ENCODE results near the gene ARHGAP10. TPM values are rescaled to one million over a fixed set of nuclear protein-coding genes. Genes with fewer than 3 reads are reported as not detected.
"Not testable (repeated sequence)": the region's sequence is repeated elsewhere in the genome, so short reads cannot be mapped to it uniquely, and the experiment has no call there.

The ARHGAP10 gene
- polyA plus RNA-seq, 10 donors, result 27.5 to 35.9 (median 32.4) TPM

DNA sequence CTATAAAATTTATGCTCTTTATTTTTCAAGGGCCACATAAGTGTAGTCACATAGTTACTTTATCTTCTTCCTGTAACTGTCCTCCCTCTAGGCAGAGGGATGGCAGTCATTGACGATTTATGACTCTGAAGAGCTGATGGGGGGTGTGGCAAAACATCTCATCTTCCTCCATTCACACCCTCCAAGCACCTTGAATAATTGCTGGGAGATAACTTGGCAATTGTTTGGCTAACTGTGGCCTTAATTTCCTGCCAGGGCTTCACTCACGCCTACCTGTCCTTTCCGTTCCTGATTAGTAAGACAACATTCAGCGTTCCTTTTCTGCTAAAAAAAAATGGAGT lies 329.2 kb downstream of the ARHGAP10 start:
- DNase-seq, result no peak

DNA sequence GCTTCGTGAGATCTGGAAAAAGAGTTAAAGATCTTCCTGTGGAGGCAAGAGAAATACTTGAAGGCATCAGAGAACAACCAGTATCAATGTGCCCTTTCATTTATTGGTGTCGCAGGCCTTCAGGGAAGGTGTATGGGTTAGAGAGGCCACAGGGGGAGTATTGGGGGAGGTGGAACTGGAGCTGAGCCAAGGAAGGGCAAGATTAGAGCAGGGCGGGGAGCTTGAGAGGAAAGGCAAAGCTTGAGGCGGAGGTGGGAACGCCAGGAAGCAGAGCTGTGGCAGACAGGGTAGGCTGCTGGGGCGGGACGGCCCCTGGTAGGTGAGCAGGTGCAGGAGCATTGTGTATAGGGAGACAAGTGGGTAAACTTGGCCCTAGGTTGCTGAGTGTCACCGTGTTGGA lies 329.9 kb downstream of the ARHGAP10 start:
- no peak for DNase-seq

DNA sequence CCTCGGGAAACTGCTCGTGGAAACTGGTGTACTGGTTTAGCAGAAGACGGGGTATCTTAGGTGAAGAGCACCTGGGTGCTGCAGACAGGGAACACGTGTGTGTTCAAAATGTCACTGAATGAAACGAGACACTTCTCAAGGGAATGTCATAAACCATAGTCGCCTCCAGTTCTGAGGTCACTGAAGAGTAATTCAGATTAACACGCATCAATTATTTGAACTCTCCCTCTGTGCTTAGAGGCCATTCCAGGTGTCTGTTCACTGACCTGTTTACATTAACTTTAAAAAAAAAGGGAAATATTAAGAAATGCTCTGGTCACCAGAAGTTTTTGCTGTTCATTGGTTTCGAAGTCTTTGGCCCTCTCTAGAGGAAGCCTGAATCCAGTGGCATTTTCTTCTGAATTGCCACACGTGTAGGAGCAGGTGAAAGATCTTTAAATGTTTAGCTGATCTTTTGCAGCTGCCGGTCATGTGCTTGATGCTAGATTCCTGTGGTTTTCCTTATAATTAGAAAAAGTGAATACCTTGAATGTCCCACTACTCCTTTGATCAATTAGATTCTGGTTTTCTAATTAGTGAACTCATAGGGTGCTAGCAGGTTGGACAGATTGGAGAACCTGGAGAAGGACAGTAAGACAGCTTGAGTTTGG lies 330.5 kb downstream of the ARHGAP10 start:
- DNase-seq, result no peak

DNA sequence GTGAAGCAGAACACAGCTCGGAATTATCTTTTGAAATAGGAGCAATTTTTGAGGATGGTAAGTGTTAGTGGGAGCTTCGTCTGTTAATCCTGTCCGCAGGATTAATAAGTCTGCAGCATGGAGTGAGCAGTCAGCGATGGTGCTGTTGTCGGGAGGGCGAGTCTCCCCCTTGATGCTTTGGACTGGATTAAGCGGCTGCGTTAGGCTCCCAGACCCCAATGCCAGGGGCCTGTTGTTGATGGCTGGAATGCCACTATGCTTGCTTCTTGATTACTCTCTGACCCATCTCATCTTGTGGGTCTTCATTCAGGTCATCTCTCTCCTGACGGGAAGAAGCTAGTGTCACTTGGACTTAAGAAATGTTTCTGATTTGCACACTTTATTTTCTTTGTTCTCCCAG lies 332.6 kb downstream of the ARHGAP10 start:
- DNase-seq, result no peak

DNA sequence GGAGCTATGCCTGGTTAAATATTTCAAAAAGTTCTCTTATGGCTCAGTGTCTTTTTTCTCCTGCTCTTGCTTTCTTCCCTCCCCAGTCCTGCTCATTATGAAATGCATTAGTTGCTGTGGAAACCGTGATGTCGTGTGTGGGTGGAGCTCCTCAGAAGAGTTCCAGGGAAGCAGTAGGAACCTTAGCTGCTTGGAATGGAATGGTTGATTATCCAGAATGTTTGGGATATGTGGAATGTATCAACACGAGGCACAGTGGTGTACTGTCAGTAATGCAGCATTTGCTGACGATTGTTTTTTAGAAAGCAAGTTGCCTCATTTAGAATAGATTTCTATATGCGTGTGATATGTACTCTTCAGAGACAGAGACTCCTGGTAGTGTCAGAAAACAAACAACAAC lies 333.2 kb downstream of the ARHGAP10 start:
- DNase-seq, result peak in 2 of 3 donors; percentile 42 to 65

DNA sequence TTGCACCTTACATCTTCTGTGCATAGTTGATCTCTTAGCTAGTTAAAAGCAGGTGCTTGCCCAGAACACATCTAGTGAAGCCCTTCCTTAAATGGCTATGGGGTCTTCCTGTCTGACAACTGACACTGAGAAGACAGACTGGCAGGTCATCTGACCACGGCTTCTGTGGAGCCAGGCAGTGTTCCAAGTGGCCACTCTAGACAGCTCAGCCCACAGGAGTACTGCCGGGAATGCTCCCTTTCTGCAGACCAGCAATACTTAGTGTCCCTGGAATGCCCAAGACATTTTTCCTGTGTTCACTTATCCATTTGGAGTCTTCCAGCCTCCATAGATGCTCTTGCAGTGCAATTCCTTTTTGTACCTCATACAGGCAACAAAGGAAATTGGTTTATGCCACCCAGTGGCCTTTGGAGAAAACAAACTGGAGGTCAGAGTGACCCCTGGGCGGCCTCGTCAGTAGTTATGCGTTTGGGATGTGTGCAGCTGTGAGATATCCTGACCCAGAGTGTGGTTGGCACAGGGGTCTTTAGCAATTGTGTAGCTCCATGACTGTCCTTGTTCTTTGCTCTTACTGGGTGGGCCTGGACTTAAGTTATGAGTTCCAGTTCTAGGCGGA lies 335.5 kb downstream of the ARHGAP10 start:
- DNase-seq, result peak in 1 of 3 donors; percentile 57

DNA sequence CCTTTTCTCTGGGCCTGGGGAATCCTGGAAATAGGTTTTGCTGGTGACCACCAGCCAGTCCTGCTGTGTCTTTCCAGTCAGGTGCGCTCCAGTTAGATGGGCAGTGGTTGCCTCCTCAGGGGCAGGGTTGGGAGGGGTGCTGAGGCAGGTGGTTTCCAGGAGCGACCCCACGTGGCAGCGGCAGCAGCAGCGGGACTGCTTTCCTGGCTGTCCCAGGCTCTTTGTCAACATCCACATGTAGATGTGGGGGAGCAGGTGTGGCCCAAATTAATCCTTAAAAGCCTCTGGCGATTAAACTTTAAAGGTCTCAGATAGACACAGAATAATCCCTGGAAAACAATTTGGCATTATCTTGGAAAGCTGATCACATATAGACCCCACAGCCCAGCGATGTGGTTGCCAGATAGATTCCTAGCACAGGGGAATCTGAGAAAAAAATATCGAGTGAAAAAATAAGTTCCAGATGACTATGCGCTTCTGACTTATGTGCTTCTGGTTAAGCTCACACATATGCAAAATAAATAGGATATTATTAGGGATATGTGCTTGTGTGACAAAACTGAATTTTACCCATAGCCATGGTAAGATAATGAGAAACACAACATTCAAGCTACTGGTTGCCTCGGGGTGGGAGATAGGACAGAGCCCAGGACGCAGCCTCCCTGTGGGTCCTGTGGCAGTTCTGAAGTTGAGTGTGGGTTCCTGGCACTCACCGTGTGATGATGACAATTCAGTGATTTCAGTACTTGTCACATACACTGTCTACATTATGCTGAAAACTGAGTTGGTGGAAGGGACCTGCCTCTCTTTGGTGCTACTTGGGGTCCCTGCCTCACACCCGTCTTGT lies 336.4 kb downstream of the ARHGAP10 start:
- DNase-seq, result no peak

DNA sequence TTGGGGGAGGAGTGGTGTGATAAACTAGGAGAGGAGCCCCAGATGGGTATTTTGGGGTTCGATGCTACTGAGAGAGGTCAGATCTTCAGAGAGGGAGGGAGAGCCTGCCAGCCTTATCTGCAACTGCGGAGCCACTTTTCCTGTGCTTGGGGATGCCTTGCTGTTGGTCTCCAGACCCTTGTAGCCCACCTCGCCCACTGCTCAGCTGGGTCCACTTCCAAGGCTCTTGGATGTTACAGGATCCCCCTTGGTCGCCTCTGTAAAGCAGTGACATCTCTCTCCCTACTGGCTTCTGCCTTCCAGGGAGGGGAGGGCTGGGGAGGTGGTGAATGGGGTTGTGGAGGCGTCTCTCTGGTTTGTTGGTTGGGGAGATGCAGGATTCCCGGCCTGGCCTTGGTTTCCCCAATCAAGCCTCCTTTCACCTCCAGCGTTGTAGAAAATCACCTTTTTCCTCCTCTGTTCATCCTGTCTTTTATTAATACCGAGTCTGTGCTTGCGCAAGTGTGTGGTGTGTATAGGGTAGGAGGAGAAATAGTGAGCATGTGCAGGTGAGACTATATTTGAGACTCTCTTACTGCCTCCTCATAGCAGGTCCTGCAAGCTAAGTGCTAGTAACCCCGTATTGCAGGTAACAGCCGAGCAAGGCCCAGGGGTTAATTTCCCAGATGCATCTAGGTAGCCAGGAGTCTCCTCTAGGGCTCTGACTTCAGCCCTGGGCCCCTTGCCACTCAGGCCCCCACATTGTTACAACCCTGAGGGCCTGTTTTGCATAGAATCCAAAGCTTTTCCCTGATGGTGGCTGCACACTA lies 337.4 kb downstream of the ARHGAP10 start:
- DNase-seq, result no peak

DNA sequence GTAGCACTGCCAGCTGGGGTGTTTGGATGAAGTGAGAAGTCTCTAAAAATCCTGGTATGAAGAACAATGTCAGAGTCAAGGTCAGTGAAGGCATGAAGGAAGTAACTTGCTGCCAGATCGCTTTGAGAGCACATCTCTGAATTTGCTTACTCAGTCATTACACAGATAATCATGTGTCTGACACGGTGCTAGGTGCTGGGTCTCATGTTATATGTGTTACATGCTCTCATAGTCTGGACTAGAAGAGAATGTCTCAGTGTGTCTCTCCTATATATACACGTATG lies 337.9 kb downstream of the ARHGAP10 start:
- no peak for DNase-seq

DNA sequence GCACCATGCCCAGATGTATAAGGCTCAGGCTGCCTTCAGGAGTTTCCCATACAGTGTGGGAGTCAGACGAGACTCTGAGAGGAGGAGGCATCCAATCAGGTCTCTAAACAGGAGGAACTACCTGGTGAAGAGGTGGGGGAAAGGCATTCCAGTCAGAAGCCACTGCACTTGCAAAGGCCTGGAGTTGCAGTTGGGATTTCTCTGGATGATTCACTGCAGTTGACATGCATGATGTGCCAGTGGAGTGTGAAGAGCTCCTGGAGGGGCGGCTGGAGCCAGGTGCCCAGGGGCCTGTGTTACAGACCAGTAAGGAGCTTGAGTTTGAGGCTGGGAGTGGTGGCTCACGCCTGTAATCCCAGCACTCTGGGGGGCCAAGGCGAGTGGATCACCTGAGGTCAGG lies 339.1 kb downstream of the ARHGAP10 start:
- no peak for DNase-seq

DNA sequence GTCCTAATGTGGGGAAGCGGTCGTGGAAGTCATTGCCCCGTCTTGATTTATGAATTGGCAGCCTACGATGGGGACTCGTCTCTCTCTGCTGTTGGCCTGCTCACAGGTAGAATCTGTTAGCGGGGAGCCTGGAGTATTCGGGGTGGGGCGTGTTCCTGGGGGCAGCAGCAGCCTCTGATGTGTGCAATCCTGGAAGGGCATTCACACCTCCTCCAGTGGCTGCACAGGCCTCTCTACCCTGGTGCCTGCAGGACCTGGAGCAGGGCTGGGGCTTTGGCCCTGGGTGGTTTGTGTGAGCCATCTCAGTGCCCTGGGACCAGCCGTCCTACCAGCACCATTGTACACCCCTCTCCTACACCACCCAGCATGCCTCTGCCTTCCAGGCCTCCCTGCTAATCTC lies 340.9 kb downstream of the ARHGAP10 start:
- no peak for DNase-seq

DNA sequence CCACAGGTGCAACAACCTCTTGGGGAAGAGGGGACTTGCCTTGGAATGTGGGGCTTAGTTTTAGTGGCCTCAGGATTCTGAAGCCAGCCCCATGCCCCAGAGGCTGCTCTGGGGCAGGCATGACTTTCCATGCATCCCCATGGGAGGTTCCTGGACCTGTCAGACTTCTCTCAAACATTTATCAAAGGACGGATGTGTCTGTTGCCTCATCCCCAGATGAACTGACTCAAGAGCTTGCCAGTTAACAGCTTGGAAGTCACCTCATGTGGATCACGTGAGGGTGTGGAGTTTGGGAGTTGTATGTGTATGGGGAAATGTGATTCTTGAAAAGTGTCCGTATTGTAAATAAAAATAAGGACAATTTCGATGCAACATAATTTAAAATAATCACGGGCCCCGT lies 341.5 kb downstream of the ARHGAP10 start:
- DNase-seq, result no peak

DNA sequence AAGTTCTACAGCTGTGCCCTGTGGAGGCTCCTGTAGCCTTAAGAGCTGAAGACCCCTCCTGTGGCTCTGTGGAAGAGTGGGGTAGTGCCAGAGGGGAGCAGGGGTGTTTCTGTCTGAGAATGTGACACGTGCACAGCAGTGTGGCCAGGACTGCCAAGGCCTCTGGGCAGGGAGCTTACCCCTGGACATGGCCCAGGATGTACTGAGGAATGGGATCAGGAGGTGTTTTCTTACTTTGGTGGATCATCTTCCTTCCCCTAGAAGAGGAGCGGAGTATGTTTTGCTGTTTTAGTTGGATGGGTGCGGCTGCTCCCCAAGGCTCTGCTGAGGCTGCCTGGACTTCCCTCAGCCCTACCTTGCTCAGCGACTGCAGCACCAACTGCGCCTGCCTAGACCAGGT lies 342.6 kb downstream of the ARHGAP10 start:
- DNase-seq, result no peak

DNA sequence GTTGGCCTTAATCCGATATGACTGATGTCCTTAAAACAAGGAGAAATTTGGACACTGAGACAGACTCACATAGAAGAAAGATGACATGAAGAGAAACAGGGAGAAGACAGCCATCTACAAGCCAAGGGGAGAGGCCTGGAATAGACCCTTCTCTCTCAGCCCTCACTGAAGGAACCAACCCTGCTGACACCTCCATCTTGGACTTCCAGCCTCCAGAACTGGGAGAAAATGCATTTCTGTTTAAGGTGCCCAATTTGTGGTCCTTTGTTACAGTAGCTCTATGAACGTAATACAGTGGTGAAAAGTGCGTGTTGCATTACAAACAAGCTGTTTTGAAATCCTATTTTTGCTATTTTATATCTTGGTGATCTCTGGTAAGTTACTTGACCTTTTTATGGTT lies 343.6 kb downstream of the ARHGAP10 start:
- DNase-seq, result no peak

DNA sequence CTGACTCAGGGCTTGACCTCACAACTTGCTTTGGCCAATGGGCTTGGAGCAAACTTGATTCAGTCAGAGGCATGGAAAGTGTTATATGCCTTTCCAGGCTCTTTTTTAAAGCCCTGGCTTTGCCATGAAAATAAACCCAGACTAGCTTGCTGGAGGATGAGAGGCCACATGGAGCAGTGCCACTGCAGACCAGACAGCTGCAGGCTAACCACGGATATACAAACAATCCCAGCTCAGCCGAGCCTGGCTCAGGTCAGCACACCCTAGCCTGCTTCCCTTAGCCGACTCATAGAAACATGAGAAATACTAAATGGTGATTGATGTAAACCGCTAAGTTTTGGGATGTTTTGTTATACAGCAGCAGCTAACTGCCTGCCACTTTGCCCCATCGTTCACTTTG lies 345.1 kb downstream of the ARHGAP10 start:
- DNase-seq, result no peak

DNA sequence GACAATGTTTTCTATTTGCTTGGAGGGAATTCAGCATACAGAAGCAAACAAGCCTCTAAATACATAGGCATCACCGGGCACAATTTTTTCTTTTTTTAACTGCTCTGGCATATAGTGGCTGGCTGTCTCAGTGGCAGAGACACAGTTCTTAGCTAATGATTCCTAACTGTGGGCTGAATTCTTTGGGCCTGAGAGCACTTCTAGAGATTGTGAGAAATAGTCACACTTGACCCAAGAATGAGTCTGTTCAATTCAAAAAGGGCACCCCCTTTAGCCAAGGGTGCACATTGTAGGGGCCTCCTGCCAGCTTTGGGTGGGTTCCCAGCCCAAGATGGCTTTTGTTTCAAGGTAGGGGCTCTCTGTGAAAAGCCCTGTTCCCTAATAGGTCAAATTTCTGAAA lies 345.7 kb downstream of the ARHGAP10 start:
- DNase-seq, result no peak

DNA sequence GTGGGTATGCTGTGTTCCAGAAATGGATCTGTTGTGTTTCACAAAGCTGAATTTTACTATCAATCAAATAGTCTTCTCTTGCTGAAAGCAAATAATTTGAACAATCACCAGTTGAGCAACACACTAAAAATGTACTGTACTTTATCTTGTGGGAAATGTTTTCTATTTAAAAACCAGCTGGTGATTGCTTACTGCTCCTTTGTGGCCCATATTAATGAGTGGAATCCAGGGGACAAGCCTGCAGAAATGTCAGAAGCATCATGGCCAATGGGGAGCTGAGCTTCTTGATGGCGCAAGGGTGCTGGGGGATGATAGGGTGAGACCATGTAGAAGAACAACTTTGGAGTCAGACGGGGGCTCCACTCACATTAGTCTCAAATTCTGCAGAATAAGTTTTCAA lies 346.2 kb downstream of the ARHGAP10 start:
- no peak for DNase-seq

DNA sequence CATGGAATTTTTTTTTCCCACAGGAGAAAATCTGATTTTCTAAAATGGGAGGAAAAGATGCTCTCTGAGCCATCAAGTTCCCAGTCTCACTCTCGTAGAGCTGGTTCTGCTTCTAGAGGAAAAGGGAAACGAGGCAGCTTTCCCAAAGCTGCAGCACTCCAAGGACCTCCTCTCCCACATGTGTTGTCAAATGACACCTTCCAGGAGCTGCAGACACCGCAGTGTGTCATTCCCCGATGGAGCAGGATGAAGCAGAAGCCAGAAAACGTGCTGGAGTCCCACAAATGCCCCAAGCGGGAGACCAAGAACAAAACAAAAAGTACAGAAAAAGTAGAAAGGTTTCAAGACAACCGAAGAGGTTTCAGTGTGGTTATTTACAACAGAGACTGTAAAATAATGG lies 348.1 kb downstream of the ARHGAP10 start:
- peak in 2 of 3 donors; percentile 33 to 60 for DNase-seq

DNA sequence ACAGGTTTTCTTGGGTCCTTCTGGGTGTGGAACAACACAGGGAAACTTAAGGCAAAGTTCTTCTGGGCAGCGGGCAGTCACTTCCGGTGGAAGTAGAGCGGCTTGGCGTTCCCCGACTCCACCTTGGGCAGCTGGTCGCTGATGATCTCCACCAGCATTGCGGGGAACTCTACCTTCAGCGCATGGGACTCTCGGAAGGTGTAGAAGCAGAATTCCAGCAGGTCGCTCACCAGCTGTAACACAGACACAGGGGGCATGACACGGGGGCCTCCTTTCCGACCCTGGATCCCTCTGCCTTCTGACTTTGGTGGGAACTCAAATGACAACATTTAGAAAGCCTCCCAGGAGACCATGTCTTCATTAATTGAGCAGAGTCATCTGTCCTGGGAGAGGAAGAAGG lies 349.4 kb downstream of the ARHGAP10 start:
- no peak for DNase-seq

DNA sequence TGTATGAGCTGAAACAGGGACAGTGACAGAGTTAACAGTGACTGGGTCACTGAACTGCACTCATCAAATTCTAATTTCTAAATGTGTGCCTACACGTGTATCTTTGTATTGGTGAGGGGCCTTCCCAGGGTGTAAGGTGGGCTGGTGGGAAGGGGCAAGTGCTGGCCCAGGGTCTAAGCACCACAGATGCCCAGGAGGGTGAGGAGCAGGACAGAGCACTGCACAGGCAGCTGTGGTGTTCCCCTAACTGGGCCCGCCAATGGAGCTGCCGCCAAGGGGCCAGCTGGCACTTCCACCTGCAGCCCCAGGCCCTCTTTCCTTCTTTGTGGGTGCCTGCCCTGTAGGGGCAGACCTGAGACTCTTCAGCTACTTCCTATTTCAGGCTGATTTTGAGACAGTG lies 349.9 kb downstream of the ARHGAP10 start:
- DNase-seq, result no peak

DNA sequence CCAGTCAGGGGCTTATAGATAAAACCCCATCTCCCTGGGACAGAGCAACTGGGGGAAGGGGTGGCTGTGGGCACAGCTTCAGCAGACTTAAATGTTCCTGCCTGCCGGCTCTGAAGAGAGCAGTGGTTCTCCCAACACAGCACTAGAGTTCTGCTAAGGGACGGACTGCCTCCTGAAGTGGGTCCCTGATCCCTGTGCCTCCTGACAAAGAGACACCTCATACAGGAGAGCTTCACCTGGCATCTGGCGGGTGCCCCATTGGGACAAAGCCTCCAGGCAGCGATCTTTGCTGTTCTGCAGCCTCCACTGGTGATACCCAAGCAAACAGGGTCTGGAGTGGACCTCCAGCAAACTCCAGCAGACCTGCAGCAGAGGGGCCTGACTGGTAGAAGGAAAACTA lies 351.2 kb downstream of the ARHGAP10 start:
- DNase-seq, result not testable (repeated sequence)

DNA sequence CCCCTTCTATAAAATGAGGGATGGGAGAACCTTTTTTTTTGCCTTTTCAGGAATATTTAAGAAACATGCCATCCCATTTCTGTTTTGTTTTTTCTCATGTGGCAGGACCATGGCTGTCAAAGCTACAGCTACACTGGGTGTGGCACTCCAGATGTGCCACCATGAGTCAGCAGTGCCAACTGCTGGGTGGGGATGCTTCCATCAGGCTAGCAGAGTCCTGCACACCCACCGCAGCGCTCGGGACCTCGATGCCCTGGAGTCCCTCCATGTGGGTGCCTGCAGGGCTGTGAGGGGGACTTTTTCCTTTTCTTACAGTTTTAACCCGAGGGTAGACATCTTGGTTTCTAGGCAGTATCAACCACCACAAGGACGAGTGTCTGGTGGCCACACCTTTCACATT lies 357.7 kb downstream of the ARHGAP10 start:
- no peak for DNase-seq

DNA sequence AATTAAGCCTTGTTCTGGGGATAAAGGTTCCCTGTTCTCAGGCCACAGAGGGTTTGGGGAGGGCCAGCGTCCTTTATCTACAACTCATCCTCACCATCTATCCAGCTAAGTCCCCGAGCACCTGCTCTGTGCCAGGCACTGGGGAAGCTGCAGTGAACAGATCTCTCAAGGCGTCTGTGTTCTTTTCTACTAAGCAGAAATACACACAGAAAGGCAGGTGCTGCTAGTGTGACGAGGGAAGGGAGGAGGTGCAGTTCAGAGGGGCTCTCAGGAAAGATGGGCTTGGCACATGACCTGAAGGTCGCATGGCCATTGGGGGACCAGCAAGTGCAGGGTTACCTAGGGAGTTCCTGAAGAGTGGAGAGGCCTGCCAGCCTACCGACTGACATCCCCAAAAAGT lies 358.1 kb downstream of the ARHGAP10 start:
- DNase-seq, result no peak

All from muscle of back (tissue), 11 donors.